CD4-positive, alpha-beta T cell treated with Interleukin-12 subunit alpha and Interleukin-12 subunit beta, for 1 hour (primary cell): ENCODE results near the gene FIBCD1.

ENCODE experiments used
- DNase-seq: peaks from one replicate; pipeline ENCODE4 v3.0.0-alpha.2; 2020

The FIBCD1 gene

DNA sequence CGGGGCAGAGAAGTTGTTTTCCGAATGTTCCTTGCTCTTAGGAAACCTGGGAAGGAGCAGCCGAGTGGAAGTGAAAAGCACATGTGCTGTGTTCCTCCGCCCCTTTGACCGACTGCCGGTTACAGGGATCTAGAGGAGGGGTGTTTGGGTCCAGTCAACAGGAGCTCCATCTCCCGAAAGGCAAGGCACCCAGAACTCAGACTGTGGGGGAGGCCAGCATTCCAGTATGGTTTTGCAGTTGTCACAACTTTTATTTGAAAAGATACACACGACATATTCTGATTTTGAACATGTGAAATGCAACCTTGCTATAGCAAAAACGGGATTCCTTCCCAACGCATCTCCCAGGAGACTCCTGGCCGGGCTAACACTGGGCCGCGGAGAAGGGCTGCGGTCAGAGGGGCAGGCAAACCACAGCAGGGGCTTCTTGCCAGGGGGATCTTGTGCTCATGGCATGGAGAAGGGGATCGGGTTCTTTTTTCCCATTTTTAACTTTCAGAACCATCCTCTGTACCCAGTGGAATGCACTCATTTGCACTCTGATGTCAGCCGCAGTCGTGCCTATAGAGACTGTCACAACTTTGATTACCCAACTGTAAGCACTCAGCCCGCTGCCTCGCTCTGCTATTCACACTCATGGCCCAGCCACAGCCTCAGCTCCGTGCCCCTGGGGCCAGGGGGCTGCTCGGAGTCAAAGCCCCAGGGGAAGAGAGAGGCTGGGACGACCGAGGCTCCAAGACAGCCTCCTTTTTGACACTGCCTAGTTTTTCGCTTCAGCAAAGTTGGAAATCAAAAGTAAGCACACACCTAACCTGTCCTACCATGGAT lies 46.4 kb downstream of the FIBCD1 start:
- no peak for DNase-seq

DNA sequence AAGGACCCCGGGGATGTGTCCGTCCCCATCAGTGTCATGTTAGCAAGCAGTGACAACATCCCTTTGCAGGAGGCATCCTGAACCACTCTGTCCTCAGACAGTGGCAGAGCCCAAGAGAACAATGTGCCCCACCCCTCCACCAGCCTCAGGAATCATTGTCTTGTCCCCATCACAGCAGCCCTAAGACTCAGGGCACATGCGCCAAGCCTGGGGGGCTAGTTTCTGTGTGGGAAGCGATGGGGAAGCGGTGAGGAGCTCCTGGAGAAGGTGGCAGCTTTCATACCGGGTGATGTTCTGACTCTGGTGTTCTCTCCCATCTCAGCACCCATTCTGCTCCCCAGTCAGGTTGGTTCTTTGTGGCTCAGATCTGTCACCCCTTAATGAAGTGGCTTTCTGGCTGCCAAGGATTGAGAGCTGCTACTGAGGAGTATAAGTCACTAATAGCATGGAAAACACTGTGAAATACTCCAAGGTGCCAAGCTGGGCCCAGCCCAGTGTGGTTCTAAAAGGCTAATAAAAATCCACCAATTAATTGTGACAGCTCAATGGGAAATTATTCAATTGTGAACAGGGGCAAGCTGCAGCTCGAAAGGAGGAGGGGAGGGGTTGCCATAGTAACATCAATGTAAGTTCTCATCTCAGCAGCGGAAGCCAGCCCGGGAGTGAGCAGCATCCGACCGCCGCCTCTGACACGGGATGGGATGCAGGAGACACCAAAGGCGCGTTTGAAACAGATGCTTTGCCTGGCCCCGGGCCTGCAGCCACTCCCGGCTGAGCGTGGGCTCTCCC lies 47.2 kb downstream of the FIBCD1 start:
- DNase-seq = no peak

DNA sequence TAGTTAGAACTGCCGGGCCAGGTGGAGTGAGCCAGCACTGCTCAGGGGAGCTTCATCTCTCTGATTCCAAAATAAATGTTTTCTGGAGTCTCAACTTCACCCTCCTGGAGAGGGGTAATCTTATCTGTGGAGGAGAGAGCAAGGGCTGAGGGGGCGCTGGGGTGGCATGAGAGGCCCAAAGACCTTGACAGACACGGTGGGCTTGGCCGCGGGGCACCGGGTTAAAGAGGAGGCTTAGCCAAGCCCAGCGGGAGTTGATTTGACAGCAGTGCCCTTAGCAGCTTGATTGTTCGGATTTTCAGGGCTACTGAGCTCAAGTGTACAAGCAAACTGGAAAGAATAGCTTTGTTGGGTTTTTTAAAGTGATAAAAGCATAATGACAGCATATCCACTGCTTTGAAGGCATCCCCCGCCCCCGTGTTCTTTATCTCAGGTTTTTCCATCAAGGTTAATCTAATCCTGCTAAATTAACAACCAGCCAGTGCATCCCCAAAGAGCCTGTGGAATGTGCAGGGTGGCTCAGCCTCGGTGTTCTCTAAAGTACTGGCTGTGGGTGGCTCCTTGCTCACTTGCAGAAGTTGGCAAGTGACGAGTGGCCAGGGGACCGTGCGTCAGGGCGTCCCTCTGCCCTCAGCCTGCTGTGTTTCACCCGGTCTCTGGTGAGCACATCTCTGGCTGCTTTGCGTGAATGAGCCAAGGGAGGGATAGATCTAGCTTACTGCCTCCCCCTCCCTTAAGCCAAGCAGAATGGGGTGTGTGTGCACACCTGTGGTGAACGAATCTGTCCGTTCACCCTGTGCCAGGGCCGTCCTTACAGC lies 48.0 kb downstream of the FIBCD1 start:
- no peak for DNase-seq

DNA sequence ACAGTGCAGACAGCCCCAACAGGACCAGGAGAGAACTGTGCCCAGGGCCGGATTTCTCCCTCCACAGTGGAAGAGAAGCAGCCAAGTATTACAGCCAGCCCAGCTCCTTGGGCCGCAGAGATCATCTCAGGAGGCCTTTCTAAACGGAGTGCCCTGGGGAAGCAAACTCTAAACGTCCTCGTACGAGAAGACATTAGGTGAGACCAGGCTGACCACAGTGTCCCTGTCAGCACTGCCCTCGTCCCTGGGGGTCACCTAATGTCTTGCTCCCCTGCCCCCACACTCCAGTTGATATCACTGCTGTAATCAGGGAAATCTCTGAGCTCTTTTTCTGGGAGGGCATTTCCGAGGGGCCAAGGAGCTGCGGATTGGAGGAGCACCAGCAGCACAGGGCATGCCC lies 48.9 kb downstream of the FIBCD1 start:
- no peak for DNase-seq

DNA sequence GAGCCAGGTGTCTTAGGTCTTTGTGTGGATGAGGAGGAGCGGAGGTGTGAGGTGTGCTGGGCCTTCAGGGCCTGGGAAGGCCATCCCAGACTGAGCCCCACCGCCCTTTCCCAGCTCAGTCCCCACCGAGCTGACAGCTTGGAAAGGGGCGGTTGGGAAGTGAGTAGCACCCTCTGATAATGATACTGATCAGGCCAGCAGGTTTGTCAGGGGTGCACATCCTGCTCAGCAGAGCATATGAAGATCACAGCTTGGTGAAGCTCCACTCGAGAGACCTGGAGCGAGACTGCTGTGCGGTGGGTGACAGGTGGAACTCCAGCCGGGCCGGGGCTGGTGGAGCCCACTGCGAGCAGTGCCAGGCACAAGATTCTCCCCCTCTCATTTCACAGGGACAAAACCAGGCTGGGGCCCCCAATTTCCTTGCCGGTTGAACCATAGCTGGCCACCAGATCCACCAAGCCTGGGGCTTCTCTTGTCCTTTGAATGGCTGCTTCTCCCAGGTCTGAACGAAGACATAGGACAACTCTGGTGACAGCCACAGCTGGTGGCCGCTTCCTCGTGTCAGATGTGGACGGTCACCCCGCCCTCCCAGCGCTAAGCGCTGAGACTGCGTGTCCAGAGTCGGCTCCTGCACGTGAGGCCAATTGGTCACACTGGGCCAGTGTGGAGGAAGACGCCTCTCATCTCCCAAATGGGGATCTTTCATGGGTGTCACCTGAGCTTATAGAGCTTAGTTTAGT lies 50.7 kb downstream of the FIBCD1 start:
- no peak for DNase-seq

DNA sequence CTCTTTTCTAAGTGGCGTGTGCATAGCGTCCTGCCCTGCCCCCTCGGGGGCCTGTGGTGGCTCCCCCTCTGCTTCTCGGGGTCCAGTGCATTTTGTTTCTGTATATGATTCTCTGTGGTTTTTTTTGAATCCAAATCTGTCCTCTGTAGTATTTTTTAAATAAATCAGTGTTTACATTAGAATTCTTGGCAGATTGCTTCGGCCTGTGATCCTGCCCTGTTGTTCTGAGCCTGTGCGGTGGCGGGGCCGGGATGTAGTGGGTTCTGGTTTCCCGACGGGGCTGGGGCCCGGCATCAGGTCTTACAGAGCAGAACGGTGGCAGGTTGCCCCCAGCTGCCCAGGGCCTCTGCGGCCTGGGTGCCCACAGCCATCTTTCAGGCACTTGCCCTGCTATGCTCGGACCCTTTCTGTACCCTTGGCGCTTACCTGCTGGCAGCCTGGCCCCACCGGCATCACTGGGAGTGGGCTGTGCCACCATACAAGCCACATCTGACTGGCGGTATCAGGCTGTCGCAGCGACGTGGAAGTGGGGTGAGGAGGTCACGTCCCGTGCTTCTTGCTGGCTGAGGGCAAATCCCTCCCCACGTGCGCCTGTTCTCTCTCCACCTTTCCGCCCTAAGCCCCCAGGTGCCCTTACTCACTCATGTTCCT lies 51.4 kb downstream of the FIBCD1 start:
- no peak for DNase-seq

DNA sequence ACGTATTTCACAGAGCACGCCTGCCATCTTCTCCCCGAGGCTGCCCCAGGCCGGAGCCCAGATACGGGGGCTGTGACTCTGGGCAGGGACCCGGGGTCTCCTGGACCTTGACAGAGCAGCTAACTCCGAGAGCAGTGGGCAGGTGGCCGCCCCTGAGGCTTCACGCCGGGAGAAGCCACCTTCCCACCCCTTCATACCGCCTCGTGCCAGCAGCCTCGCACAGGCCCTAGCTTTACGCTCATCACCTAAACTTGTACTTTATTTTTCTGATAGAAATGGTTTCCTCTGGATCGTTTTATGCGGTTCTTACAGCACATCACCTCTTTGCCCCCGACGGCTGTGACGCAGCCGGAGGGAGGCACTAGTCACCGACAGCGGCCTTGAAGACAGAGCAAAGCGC lies 52.1 kb downstream of the FIBCD1 start:
- no peak for DNase-seq

DNA sequence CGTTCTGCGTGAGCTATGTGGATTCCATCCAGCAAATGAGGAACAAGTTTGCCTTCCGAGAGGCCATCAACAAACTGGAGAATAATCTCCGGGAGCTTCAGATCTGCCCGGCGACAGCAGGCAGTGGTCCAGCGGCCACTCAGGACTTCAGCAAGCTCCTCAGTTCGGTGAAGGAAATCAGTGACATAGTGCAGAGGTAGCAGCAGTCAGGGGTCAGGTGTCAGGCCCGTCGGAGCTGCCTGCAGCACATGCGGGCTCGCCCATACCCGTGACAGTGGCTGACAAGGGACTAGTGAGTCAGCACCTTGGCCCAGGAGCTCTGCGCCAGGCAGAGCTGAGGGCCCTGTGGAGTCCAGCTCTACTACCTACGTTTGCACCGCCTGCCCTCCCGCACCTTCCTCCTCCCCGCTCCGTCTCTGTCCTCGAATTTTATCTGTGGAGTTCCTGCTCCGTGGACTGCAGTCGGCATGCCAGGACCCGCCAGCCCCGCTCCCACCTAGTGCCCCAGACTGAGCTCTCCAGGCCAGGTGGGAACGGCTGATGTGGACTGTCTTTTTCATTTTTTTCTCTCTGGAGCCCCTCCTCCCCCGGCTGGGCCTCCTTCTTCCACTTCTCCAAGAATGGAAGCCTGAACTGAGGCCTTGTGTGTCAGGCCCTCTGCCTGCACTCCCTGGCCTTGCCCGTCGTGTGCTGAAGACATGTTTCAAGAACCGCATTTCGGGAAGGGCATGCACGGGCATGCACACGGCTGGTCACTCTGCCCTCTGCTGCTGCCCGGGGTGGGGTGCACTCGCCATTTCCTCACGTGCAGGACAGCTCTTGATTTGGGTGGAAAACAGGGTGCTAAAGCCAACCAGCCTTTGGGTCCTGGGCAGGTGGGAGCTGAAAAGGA lies 53.3 kb downstream of the FIBCD1 start:
- no peak for DNase-seq

DNA sequence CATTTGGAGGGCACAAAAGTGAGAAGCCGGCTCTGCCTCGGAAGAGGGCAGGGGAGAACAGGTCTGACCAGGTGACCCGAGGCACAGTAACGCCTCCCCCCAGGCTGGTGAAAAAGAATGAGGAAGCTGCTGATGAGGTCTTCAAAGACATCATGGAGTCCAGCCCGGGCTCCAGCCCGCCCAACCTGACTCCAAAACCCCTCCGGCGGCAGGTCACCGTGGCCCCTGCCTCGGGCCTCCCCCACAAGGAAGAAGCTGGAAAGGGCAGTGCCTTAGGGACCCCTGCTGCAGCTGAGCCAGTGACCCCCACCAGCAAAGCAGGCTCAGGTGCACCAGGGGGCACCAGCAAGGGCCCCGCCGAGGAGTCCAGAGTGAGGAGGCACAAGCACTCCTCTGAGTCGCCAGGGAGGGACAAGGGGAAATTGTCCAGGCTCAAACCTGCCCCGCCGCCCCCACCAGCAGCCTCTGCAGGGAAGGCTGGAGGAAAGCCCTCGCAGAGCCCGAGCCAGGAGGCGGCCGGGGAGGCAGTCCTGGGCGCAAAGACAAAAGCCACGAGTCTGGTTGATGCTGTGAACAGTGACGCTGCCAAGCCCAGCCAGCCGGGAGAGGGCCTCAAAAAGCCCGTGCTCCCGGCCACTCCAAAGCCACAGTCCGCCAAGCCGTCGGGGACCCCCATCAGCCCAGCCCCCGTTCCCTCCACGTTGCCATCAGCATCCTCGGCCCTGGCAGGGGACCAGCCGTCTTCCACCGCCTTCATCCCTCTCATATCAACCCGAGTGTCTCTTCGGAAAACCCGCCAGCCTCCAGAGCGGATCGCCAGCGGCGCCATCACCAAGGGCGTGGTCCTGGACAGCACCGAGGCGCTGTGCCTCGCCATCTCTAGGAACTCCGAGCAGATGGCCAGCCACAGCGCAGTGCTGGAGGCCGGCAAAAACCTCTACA lies 54.2 kb downstream of the FIBCD1 start:
- DNase-seq = no peak

DNA sequence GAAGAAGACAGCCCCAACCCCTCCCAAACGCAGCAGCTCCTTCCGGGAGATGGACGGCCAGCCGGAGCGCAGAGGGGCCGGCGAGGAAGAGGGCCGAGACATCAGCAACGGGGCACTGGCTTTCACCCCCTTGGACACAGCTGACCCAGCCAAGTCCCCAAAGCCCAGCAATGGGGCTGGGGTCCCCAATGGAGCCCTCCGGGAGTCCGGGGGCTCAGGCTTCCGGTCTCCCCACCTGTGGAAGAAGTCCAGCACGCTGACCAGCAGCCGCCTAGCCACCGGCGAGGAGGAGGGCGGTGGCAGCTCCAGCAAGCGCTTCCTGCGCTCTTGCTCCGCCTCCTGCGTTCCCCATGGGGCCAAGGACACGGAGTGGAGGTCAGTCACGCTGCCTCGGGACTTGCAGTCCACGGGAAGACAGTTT lies 54.9 kb downstream of the FIBCD1 start:
- DNase-seq = no peak

DNA sequence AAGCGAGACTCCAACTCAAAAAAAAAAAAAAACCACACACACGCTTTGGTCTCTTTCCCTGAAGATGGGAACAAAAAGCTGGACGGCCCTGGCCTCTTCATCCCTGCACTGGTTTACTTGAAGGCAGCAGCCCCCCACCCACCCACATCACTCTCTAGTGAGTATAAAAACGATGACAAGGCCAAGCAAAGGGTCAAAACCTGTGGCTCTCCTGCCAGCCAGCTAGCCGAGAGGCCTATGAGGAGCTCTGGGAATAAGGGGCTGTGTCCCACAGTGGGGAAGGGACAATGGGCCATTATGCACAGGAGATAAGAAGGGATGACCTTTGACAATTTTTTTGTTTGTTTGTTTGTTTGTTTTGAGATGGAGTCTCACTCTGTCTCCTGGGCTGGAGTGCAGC lies 55.6 kb downstream of the FIBCD1 start:
- no peak for DNase-seq

DNA sequence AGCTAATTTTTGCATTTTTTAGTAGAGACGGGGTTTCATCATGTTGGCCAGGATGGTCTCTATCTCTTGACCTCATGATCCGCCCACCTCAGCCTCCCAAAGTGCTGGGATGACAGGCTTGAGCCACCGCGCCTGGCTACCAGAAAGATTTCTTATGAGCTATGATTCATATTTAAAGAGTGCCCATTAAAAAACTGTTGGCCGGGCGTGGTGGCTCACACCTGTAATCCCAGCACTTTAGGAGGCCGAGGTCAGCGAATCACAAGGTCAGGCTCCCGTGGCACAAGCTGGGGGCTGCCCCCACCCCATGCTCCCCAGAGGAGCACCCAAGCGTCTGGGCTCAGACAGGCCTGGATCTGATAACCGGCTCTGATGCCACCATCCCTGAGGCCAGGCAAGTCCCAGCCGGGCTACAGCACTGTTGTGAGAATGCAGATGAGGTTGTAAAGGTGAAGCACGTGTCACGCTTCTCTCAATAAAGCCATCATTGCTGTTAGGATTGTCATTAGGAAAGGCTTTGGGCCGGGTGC lies 56.3 kb downstream of the FIBCD1 start:
- no peak for DNase-seq

DNA sequence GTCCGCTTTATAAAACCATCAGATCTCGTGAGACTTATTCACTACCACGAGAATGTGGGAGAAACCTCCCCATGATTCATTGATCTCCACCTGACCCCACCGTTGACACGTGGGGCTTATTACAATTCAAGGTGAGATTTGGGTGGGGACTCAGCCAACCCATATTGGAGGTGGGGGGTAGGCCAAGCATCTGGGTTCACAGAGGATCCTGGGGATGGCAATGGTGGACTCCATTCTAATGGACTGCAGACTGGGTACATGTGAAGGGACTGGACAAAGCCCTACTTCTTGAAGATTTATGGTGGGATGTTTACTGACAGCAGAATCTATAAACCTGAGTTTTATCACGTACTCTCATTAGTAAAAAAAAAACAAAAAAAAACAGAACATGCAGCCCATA lies 57.5 kb downstream of the FIBCD1 start:
- DNase-seq = no peak

DNA sequence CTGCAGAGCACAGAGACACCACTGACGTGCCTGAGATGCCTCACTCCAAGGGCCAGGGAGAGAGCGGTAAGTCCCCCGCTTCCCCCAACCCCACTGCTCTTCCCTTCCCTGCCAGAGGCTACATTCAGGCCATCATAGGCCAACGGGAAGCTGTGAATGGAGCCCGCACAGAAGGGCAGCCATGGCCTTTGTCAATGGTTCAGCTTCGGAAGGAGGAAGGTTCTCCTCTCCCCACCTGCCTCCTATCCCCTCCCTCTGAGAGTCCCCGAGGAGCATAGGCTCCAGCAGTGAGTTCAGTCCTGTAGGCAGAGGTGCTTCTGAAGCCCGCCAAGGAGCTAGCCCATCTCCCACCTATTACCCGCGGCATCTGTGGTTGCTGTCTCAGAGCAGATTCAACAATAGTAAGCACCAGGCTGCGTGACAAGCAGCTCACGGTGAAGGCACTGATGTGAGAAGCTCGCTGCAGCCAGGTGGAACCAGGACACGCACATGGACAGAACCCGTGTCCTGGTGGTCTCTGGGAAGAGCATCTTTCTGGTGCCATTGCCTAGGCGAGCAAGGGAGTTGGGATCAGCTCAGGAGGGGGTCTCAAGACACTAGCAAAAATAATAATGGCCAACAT lies 58.3 kb downstream of the FIBCD1 start:
- DNase-seq = no peak

DNA sequence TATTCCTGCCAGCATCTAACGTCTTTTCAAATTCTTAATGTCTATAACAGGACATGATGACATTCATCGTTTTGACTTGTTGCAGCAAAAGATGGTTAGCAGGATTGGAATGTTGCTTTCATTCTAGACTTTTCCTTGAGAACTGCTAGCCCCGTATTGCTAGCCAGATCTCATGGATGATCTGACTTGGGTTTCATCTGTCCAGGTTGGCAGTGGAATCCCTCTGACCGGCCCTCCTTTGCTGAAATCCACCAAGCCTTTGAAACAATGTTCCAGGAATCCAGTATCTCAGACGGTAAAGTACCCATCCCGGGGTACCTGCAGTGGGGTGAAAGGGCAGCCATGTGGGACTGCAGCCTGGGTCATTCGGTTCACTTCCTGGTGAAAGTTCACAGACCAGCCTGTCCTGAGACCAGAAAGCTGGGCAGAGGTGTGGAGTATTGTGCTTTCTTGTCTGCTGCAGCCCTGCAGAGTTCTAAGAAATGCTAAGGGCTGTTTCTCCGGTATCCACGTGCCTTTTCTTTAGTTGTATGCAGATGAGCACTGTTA lies 59.1 kb downstream of the FIBCD1 start:
- no peak for DNase-seq

DNA sequence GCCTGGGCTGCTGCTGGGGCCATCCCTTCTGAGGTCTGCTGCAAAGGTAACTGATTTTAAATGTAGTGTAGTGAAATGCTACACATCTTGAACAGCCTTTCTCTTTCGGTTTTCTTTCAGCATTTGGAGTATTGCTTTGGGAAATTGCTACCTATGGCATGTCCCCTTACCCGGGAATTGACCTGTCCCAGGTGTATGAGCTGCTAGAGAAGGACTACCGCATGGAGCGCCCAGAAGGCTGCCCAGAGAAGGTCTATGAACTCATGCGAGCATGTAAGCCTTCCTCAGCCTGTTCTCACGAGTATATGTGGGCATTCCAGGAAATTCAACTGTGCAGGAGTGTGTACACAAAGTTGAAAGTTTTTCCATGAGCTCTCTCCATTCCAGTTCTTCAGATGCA lies 60.8 kb downstream of the FIBCD1 start:
- no peak for DNase-seq

DNA sequence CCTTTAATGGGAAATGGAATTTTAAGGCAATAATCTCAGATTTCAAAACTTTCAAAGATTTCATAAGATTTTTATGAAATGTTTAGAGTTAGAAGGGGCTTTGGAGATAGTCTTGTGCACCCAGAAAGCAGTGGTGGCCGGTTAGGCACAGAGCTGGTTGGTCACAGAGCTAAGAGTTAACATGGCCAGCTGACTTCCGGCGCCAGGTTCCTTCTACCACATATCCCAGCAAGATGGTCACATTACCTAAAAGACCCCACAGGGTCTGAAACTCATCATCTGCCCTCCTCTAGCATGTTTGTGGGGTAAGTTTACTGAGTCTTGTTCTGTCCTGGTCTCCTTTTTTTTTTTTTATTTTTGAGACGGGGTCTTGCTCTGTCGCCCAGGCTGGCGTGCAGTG lies 61.7 kb downstream of the FIBCD1 start:
- DNase-seq = no peak

DNA sequence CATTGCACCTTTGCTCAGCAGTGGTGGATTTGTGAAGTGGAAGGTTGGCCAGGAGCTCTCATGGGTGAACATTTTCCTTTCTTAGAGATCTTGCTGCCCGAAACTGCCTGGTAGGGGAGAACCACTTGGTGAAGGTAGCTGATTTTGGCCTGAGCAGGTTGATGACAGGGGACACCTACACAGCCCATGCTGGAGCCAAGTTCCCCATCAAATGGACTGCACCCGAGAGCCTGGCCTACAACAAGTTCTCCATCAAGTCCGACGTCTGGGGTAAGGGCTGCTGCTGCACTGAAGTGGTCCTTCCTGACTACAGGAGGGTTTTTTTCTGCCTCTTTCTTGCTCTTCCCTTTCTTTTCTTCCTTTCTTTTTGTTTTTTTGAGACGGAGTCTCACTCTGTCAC lies 64.3 kb downstream of the FIBCD1 start:
- no peak for DNase-seq

DNA sequence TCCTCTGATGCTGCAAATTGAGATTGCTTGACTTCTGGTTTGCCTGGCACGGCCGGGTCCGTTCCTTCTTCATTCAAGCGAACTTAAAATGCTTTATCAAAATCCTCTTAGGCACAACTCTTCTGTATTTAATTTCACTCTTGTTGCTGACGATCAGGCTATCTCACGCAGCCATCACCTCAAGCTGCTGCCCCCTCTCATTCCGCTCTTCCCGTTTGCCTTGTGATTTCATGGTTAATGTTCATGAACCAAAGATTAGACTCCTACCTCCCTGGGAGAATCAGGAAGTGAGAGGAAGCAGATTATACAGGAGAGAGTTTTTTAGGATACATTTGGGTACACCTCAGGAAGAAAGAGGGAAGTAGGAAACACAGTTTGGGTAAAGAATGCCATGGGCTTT lies 65.1 kb downstream of the FIBCD1 start:
- no peak for DNase-seq
